Measurements from ENCODE around the gene IFNAR1. TPM values are rescaled to one million over a fixed set of nuclear protein-coding genes. Genes with fewer than 3 reads are reported as not detected.
A peak's percentile ranks its signal among the peaks of the same experiment; 100 is the strongest.

The IFNAR1 gene
- 10 to 100 TPM; 37.6 to 40.9 TPM for total RNA-seq

- H3K27me3 Mint-ChIP-seq, result peaks cover 4% of the 10 kb centered on the region
- peaks cover 12% of the 10 kb centered on the region for H3K36me3 Mint-ChIP-seq (ENCODE audit: low read depth)
- no peak within 1 kb of the TSS for H3K27ac Mint-ChIP-seq
- ChIA-PET POLR2A (interaction anchor here (0.7 to 1.4 kb wide), 2 partner anchors 38 to 264 kb away, joined by 3 to 8 read pairs; no protein-coding TSS in a partner anchor), CTCF (interaction anchor here (0.8 to 1.3 kb wide), 8 partner anchors 16 to 596 kb away, joined by 3 to 9 read pairs (median 3); partner anchors contain the start of gene SYNJ1)
- H3K4me3 Mint-ChIP-seq, result no peak within 1 kb of the TSS
- peak; percentile 98 for DNase-seq
- H3K4me1 Mint-ChIP-seq, result peaks cover 28% of the 10 kb centered on the region
- no peaks in the 10 kb centered on the region for H3K9me3 Mint-ChIP-seq
Measured at GRCh38 chr21:33324291-33325221, at the start of gene IFNAR1. Gene IFNAR1 (plus strand): TSS chr21:33324970. CDS start chr21:33325056, 86 bp downstream.

DNA sequence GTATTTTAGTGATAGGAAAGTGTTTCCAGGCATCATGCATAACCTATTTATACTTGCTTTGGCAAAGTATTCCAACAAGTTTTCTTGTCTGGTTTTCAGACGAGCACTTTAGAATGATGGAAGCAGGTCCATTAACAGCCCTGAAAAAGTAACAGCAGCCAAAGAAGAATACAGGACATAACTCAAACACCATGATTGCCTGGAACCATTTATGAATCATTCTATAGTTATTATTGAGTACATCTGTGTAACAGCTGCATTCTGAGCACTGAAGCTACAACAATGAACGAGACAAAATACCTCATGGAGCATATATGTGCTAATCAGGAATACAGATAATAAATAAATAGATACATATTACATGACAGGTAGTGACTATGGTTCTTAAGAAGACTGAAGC, 46.0 kb upstream of the IFNAR1 start:
- peaks cover 15% of the 10 kb centered on the region for H3K4me1 Mint-ChIP-seq
- CTCF ChIA-PET, result interaction anchor here (0.6 to 1.5 kb wide), 4 partner anchors 13 to 597 kb away, joined by 3 to 4 read pairs (median 3); no protein-coding TSS in a partner anchor
- no peak overlapping the region for H3K27ac Mint-ChIP-seq
- peaks cover 75% of the 10 kb centered on the region for H3K36me3 Mint-ChIP-seq (ENCODE audit: low read depth)
- DNase-seq, result no peak
- H3K9me3 Mint-ChIP-seq, result no peaks in the 10 kb centered on the region
- H3K27me3 Mint-ChIP-seq, result no peaks in the 10 kb centered on the region
- POLR2A ChIA-PET, result no interaction called here
- H3K4me3 Mint-ChIP-seq, result no peak overlapping the region

DNA sequence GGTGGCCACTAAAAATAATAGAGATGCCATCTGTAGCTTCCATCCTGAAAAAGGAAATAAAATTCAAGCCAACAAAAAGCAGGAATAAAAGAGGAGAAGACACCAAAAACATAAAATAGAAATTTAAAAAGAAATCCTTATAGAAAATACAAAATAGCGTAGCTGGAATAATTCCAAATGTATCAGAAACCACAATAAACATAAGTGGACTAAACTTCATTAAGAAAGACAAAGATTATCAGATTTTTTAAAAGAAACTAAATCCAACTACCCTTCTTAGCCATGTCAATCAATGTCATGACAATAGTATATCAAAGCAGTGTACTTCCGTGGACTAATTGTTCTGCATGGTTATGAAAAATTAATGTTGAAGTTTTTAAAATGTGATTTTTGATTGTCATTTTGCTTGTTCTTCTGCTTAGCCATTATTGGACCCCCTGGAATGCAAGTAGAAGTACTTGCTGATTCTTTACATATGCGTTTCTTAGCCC, 45.4 kb upstream of the IFNAR1 start:
- Mint-ChIP-seq H3K27me3 (no peaks in the 10 kb centered on the region), H3K4me3 (no peak overlapping the region), H3K9me3 (no peaks in the 10 kb centered on the region), H3K27ac (no peak overlapping the region), H3K36me3 (ENCODE audit: low read depth) (peaks cover 74% of the 10 kb centered on the region), H3K4me1 (peaks cover 14% of the 10 kb centered on the region)
- ChIA-PET CTCF (interaction anchor here (0.6 to 1.5 kb wide), 4 partner anchors 14 to 598 kb away, joined by 3 to 4 read pairs (median 4); no protein-coding TSS in a partner anchor), POLR2A (no interaction called here)
- no peak for DNase-seq

DNA sequence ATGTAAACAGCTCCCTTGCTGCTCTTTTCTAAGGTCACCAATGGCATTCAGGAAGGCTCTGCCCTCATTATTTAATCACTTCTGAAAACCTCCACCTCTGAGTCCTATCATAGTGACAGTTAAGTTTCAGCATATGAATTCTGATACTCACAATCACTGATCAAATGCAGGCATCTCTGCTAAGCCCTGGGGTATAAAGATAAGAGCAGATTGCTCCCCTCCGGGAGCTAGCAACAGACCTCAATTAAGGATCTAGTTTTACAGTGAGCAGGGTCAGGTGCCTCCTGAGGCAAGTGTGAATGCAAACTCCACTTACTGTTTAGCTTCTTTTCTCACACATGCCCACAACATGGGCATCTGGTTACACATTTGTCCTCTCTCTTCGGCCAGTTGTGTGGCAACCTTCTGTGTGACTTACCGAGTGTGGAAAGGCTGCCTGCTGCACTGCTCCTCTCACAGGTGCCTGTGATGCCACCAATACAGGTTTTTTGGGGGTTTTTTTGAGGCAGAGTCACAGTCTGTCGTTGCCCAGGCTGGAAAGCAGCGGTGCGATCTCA, 43.6 kb upstream of the IFNAR1 start:
- H3K4me1 Mint-ChIP-seq, result peaks cover 15% of the 10 kb centered on the region
- H3K9me3 Mint-ChIP-seq, result no peaks in the 10 kb centered on the region

GRCh38 chr21:33283203-33283602, 41.6 kb upstream of the IFNAR1 start:
- POLR2A ChIA-PET, result no interaction called here
- H3K4me3 Mint-ChIP-seq, result no peak overlapping the region
- peaks cover 67% of the 10 kb centered on the region for H3K36me3 Mint-ChIP-seq (ENCODE audit: low read depth)
- no peak for DNase-seq
- CTCF ChIA-PET, result interaction anchor here (1.0 to 1.7 kb wide), 2 partner anchors 15 to 20 kb away, joined by 3 to 5 read pairs; no protein-coding TSS in a partner anchor
- no peaks in the 10 kb centered on the region for H3K9me3 Mint-ChIP-seq
- no peak overlapping the region for H3K27ac Mint-ChIP-seq
- peaks cover 17% of the 10 kb centered on the region for H3K4me1 Mint-ChIP-seq
- no peaks in the 10 kb centered on the region for H3K27me3 Mint-ChIP-seq

More for the DNA sequence above, 43.6 kb upstream of the IFNAR1 start:
- CTCF ChIA-PET, result no interaction called here
- Mint-ChIP-seq H3K4me3 (no peak overlapping the region), H3K36me3 (ENCODE audit: low read depth) (peaks cover 72% of the 10 kb centered on the region), H3K27me3 (no peaks in the 10 kb centered on the region), H3K27ac (no peak overlapping the region)
- DNase-seq, result no peak
- POLR2A ChIA-PET, result interaction anchor here (0.5 kb wide), 1 partner anchor 13 kb away, joined by 3 read pairs; no protein-coding TSS in a partner anchor

GRCh38 chr21:33286076-33286475, 38.7 kb upstream of the IFNAR1 start:
- H3K9me3 Mint-ChIP-seq, result no peaks in the 10 kb centered on the region
- H3K27ac Mint-ChIP-seq, result no peak overlapping the region
- POLR2A ChIA-PET, result interaction anchor here (0.7 kb wide), 1 partner anchor 28 kb away, joined by 4 read pairs; no protein-coding TSS in a partner anchor
- DNase-seq, result no peak
- H3K4me1 Mint-ChIP-seq, result peaks cover 17% of the 10 kb centered on the region
- H3K27me3 Mint-ChIP-seq, result no peaks in the 10 kb centered on the region
- no peak overlapping the region for H3K4me3 Mint-ChIP-seq
- peaks cover 52% of the 10 kb centered on the region for H3K36me3 Mint-ChIP-seq (ENCODE audit: low read depth)
- CTCF ChIA-PET, result interaction anchor here (1.1 to 1.2 kb wide), 2 partner anchors 12 to 159 kb away, joined by 3 read pairs; no protein-coding TSS in a partner anchor

GRCh38 chr21:33286600-33287456, 37.9 kb upstream of the IFNAR1 start:
- H3K9me3 Mint-ChIP-seq, result no peaks in the 10 kb centered on the region
- DNase-seq, result no peak
- POLR2A ChIA-PET, result interaction anchor here (0.7 kb wide), 1 partner anchor 27 kb away, joined by 4 read pairs; no protein-coding TSS in a partner anchor

GRCh38 chr21:33289199-33289819, 35.5 kb upstream of the IFNAR1 start:
- Mint-ChIP-seq H3K27ac (no peak overlapping the region), H3K4me3 (no peak overlapping the region), H3K9me3 (no peaks in the 10 kb centered on the region), H3K36me3 (ENCODE audit: low read depth) (peaks cover 65% of the 10 kb centered on the region), H3K4me1 (peaks cover 30% of the 10 kb centered on the region), H3K27me3 (no peaks in the 10 kb centered on the region)
- ChIA-PET CTCF (no interaction called here), POLR2A (no interaction called here)
- no peak for DNase-seq

More at GRCh38 chr21:33286600-33287456, 37.9 kb upstream of the IFNAR1 start:
- Mint-ChIP-seq H3K27me3 (no peaks in the 10 kb centered on the region), H3K27ac (no peak overlapping the region), H3K4me3 (no peak overlapping the region), H3K36me3 (ENCODE audit: low read depth) (peaks cover 55% of the 10 kb centered on the region), H3K4me1 (peaks cover 19% of the 10 kb centered on the region)
- CTCF ChIA-PET, result interaction anchor here (1.1 to 1.2 kb wide), 2 partner anchors 13 to 158 kb away, joined by 3 read pairs; no protein-coding TSS in a partner anchor

DNA sequence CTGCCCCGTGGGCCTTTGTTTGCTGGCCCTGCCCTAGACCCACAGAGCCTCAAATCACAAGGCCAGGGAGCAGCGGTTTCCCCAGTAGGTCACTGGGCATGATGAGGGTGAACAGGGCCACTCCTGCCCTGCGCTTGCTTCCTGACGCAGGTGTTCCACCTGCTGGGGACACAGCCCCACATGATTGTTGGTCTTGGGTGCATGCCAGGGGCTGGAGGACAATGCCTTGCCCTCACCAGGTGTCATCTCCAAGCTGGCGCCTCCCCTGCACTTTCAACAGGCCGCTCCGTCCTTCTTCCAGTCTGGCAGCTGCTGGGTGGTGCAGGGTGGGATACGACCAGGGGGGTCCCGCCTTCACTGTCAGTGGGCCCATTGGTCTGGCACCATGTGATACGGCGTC, 34.3 kb upstream of the IFNAR1 start:
- peaks cover 65% of the 10 kb centered on the region for H3K36me3 Mint-ChIP-seq (ENCODE audit: low read depth)
- POLR2A ChIA-PET, result no interaction called here
- CTCF ChIA-PET, result no interaction called here
- no peaks in the 10 kb centered on the region for H3K9me3 Mint-ChIP-seq
- no peak overlapping the region for H3K4me3 Mint-ChIP-seq
- no peaks in the 10 kb centered on the region for H3K27me3 Mint-ChIP-seq
- no peak overlapping the region for H3K27ac Mint-ChIP-seq
- DNase-seq, result no peak
- H3K4me1 Mint-ChIP-seq, result peaks cover 33% of the 10 kb centered on the region

DNA sequence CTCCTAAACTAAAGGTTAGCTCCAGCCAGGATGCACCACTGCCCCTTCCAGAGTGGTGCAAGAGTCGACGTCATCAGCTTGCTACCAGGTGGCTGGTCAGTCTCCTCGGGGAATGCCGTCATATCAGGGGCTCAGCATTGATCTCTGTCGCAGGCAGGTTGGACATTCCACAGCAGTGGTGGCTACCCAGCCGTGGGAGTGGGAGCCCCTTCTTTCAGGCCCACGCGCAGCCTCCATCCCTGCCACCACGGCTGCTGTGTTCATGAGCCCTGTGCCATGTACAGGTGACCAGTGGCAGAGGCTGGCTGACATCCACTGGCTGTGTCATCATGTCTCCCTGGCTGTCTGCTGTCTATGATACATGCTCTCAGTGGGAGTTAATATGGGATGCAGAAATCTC, 33.1 kb upstream of the IFNAR1 start:
- POLR2A ChIA-PET, result no interaction called here
- Mint-ChIP-seq H3K4me3 (no peak overlapping the region), H3K27me3 (no peaks in the 10 kb centered on the region), H3K27ac (no peak overlapping the region), H3K9me3 (no peaks in the 10 kb centered on the region), H3K4me1 (peaks cover 29% of the 10 kb centered on the region), H3K36me3 (ENCODE audit: low read depth) (peaks cover 63% of the 10 kb centered on the region)
- CTCF ChIA-PET, result no interaction called here
- DNase-seq, result no peak

GRCh38 chr21:33292724-33293123, 32.0 kb upstream of the IFNAR1 start:
- H3K27ac Mint-ChIP-seq, result no peak overlapping the region
- peaks cover 68% of the 10 kb centered on the region for H3K36me3 Mint-ChIP-seq (ENCODE audit: low read depth)
- H3K4me1 Mint-ChIP-seq, result peaks cover 31% of the 10 kb centered on the region
- H3K4me3 Mint-ChIP-seq, result no peak overlapping the region
- H3K9me3 Mint-ChIP-seq, result no peaks in the 10 kb centered on the region
- POLR2A ChIA-PET, result no interaction called here
- no peaks in the 10 kb centered on the region for H3K27me3 Mint-ChIP-seq
- CTCF ChIA-PET, result no interaction called here
- DNase-seq, result no peak

GRCh38 chr21:33293136-33293535, 31.6 kb upstream of the IFNAR1 start:
- no peak overlapping the region for H3K4me3 Mint-ChIP-seq

More at GRCh38 chr21:33293136-33293535, 31.6 kb upstream of the IFNAR1 start:
- ChIA-PET POLR2A (no interaction called here), CTCF (no interaction called here)
- peaks cover 35% of the 10 kb centered on the region for H3K4me1 Mint-ChIP-seq
- peaks cover 67% of the 10 kb centered on the region for H3K36me3 Mint-ChIP-seq (ENCODE audit: low read depth)
- no peaks in the 10 kb centered on the region for H3K9me3 Mint-ChIP-seq
- peak overlapping the region; percentile 77 for H3K27ac Mint-ChIP-seq
- DNase-seq, result no peak
- no peaks in the 10 kb centered on the region for H3K27me3 Mint-ChIP-seq
